Measurements from ENCODE around the gene DEAF1.
A peak's percentile ranks its signal among the peaks of the same experiment; 100 is the strongest.
"Not testable (repeated sequence)": the region's sequence is repeated elsewhere in the genome, so short reads cannot be mapped to it uniquely, and the experiment has no call there.

Gene DEAF1, protein sequence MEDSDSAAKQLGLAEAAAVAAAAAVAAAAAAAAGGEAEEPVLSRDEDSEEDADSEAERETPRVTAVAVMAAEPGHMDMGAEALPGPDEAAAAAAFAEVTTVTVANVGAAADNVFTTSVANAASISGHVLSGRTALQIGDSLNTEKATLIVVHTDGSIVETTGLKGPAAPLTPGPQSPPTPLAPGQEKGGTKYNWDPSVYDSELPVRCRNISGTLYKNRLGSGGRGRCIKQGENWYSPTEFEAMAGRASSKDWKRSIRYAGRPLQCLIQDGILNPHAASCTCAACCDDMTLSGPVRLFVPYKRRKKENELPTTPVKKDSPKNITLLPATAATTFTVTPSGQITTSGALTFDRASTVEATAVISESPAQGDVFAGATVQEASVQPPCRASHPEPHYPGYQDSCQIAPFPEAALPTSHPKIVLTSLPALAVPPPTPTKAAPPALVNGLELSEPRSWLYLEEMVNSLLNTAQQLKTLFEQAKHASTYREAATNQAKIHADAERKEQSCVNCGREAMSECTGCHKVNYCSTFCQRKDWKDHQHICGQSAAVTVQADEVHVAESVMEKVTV

DNA sequence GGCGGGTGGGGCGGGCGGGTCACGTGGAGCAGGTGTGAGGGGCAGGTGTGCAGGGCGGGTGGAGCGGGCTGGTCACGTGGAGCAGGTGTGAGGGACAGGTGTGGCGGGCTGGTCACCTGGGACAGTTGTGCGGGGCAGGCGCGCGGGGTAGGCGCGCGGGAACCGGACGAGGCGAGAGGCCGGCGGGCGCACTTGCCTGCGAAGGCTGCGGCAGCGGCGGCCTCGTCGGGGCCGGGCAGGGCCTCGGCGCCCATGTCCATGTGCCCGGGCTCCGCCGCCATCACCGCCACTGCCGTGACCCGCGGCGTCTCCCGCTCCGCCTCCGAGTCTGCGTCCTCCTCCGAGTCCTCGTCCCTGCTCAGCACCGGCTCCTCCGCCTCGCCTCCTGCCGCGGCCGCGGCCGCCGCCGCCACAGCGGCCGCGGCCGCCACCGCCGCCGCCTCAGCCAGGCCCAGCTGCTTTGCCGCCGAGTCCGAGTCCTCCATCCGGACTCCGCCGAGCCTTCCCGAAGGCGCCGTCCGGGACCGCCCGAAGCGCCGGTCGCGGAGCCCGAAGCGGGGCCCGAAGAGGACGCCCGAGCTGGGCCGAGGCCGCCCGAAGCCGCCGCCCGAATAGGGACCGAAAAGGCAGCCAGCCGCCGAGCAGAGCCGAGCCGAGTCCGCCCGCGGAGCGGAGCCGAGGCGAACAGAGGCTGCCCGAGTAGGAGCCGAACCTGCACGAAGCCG lies at the start of gene DEAF1:
Gene DEAF1, minus strand, starts transcription at position 660 of the 725 bp plus-strand sequence. Its CDS starts 175 bp downstream, at position 485.
- DNase-seq (ENCODE audit: low spot score) = peak; percentile 99

DNA sequence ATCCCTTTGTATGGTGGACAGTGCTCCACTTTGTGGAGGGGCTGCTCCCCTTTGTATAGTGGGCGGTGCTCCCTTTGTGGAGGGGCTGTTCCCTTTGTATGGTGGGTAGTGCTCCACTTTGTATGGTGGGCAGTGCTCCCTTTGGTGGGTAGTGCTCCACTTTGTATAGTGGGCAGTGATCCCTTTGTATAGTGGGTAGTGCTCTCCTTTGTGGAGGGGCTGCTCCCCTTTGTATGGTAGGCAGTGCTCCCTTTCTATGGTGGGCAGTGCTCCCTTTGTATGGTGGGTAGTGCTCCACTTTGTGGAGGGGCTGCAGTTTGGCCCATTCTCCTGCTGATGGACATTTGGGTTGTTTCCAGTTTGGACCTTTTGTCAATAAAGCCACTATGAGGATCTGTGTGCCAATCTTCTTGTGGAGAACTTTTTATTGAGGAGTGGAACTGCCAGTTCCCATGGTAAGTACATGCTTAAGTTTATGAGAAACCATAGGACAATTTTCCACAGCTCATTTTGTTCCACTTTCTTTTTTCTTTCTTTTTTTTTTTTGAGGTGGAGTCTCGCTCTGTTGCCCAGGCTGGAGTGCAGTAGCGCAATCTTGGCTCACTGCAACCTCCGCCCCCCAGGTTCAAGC lies 47.7 kb upstream of the DEAF1 start:
- no peak for DNase-seq (ENCODE audit: low spot score)

DNA sequence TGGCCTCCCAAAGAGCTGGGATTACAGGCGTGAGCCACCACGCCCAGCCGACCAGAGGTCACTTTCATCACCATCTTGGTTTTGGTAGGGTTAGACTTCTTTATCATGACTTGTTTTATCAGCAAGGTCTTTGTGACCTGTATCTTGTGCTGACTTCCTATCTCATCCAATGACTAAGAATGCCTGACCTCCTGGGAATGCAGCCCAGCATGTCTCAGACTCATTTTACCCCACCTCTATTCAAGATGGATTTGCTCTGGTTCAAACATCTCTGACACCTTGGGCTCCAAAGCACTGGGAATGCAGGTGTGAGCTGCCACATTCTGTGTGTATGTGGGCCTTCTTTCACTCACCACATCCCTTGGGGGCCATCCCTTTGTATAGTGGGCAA lies 47.1 kb upstream of the DEAF1 start:
- no peak for DNase-seq (ENCODE audit: low spot score)

DNA sequence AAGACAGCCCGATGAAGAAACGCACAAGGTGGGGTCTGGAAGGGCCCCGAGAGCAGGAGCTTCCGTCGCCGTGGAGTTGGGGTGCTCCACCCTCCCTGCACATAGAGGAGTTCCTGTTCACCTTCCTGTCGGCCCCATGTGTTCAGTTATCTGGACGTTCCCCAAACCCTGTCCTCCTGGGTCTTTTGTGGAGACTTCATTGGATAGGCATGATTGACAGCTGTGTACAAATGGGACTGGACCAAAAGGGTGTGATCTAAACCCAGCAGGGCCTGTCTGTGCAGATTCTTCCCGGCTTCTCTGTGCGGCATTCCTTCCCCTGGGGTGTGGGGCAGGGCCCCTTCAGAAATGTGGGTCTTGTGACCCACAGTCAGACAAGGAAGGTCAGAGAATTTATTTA lies 42.9 kb upstream of the DEAF1 start:
- DNase-seq (ENCODE audit: low spot score) = not testable (repeated sequence)

DNA sequence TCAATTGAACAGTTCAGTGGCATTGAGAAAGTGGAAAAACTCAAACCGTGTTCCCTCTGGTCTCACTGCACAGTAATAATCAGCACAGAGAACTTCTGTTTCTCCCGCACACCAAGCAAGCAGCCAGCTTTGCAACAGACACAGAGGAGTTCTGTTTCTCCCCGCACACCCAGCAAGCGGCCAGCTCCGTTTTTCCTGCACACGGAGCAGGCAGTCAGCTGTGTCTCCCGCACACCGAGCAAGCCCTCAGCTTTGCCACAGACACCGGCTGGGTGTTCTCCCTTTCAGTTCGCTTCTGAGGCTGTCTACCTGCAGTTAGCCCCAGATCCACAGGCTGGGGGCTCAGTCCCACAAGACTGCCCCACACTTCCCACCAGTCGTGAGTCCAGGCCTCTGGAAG lies 42.3 kb upstream of the DEAF1 start:
- DNase-seq (ENCODE audit: low spot score) = no peak

DNA sequence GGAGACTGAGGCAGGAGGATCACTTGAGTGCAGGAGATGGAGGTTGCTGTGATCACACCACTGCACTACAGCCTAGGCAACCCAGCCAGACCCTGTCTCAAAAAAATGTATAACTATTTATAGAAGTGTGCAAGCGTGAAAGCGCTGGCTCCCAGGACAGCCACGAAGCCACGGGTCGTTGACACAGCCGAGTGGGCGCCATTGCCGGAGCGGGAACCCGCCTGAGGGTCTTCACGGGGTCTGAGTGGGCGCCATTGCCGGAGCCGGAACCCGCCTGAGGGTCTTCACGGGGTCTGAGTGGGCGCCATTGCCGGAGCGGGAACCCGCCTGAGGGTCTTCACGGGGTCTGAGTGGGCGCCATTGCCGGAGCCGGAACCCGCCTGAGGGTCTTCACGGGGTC lies 39.5 kb upstream of the DEAF1 start:
- DNase-seq (ENCODE audit: low spot score) = not testable (repeated sequence)

DNA sequence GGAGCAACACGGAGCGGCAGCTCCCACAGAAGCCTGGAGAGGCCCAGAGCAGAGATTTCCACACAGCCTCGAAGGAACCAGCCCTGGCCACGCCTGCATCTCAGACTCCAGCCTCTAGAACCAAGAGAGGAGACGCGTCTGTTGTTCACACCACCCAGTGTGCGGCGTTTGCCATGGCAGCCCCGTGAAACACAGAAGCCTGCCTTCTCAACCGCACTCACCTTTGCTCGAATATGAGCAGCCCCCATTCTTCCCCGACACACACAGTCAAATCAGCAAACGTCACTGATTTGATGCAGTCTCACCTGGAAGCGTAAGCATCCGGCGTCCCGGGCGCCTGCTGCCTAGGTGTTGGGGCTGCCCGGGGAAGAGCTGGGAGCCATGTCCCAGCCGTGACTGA lies 38.0 kb upstream of the DEAF1 start:
- DNase-seq (ENCODE audit: low spot score) = no peak

DNA sequence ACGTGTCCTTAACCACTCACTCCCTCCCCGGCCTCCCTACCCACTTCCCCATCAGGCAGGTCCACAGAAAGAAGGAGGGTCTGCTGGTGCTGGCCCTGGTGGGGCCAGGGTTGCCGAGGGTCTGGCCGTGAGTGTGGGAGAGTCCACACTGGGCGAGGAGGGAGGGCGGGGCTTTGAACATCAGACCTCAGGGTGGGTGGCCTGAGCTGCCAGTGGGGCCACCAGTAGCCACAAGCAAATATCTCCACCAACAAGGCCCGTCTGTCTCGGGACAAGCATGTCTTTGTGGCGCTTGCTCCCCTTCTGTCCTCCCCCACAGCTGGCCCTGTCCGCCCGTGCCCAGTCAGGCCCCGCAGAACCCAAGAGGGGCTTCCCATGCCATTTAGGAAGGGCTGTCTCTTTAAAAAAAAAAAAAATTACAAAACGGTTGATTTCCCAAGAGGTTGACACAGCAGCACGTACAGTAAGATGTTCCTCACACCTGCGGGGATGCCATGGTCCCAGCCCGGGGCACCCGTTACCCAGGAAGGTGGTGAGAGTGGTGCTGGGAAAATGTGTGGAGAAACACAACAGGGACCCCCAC lies 34.6 kb upstream of the DEAF1 start:
- DNase-seq (ENCODE audit: low spot score) = no peak

DNA sequence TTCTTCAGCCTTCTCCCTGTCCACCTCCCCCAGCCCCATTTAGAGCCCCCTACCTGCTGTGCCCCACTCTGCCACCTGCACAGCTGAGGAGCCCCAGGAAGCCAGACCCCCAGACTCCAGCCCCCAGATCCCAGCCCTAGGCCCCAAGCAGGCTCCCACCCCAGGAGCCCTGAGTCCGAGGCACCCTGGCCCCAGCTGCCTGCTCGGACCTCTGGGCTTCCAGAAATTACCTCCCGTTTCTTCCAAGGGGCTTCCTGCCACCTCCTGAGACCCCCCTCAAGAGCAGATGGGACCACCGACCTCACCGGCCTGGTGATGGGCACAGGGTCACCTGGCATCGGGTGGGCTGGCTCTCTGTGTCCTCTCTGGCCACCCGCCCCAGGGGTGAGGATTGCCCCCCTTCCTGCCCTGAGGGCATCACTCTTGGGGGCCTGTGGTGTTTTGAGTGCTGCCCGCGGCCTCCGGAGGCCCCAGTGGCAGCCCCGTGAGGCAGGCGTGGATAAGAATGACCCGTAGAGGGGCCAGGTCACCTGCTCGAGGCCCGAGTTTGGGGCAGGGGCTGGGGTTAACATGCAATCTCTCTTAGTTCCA lies 34.0 kb upstream of the DEAF1 start:
- DNase-seq (ENCODE audit: low spot score) = no peak

DNA sequence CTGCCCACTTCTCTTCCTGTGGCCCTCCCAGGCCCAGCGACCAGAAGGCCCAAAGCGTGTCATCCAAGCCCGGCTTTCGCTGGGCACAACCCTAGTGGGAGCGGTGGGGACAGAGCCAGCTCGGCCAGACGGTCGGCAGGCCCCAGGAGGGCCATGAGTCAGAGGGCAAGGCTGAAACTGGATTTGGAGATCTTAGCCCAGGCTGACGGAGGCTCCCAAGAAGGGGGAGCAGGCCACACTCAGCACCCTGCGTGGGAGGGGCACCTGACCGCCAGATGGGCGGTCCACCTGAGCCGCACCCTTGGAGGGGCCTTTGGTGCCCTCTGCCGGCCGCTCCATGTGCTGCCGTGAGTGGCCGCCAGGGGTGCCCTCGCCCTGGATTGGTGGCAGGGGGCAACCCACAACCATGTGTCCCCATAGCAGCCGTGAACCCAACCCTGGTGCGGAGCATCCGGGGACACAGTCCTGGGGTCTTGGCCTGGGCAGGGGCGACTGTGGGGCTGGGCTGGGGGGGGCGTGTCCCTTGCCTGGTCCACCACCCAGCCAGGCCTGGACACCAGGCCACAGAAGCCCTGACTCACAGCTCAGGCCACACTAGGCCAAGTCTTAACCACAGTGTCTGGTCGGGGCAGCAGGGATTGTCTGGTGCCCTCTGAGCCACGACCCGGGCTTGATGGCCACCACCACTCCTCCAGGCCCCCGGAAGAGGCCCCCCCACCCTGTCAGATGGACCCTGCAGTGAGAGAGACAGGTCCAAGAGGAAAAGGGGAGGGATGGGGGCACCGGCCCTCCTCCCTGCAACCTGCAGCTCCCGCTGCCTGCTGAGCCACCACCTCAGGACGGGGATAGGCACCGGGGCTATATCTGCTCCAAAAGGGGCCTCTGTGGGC lies 33.1 kb upstream of the DEAF1 start:
- DNase-seq (ENCODE audit: low spot score) = no peak

DNA sequence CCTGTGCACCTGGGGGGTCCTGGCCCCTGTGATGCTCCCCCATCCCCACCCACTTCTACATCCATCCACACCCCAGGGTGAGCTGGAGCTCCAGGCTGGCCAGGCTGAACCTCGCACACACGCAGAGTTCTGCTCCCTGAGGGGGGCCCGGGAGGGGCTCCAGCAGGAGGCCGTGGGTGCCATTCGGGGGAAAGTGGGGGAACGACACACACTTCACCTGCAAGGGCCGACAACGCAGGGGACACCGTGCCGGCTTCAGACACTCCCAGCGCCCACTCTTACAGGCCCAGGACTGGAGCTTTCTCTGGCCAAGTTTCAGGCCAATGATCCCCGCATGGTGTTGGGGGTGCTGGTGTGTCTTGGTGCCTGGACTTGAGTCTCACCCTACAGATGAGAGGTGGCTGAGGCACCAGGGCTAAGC lies 32.3 kb upstream of the DEAF1 start:
- DNase-seq (ENCODE audit: low spot score) = no peak

DNA sequence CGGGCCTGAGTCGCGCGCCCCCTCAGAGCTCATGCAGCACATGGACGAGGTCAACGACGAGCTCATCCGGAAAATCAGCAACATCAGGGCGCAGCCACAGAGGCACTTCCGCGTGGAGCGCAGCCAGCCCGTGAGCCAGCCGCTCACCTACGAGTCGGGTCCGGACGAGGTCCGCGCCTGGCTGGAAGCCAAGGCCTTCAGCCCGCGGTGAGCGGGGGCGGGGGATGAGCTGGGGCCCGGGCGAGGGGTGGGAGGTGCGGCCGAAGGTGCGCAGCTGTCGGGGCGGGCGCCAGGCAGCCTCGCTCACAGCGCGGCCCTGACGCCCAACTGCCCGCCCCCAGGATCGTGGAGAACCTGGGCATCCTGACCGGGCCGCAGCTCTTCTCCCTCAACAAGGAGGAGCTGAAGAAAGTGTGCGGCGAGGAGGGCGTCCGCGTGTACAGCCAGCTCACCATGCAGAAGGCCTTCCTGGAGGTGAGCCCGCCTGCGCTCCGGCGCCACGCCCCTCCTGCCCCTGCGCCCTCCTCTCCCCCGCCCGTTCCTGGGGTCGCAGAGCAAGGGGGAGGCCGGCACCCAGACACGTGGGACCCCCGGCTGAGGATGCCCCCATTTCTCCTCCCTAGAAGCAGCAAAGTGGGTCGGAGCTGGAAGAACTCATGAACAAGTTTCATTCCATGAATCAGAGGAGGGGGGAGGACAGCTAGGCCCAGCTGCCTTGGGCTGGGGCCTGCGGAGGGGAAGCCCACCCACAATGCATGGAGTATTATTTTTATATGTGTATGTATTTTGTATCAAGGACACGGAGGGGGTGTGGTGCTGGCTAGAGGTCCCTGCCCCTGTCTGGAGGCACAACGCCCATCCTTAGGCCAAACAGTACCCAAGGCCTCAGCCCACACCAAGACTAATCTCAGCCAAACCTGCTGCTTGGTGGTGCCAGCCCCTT lies 31.5 kb upstream of the DEAF1 start:
- DNase-seq (ENCODE audit: low spot score) = no peak

DNA sequence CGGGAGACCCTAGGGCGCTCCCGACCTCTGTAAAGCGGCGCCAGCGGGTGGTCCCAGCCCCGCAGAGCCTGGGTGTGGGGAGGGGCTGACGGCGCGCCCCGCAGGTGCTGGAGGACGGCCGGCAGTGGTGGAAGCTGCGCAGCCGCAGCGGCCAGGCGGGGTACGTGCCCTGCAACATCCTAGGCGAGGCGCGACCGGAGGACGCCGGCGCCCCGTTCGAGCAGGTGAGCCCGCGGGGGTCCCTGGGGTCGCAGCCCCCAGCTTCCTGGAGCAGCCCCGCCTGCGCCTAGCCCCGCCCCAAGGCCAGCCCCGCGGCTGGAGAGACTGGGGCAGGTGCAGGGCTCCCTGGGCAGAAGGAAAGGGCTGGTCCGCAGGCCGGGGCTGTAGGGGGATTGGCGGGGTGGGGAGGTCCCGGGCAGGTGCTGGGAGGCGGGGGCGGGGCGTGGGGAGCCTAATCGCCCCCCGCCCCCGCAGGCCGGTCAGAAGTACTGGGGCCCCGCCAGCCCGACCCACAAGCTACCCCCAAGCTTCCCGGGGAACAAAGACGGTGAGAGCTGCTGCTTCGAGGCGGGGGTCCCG lies 30.7 kb upstream of the DEAF1 start:
- no peak for DNase-seq (ENCODE audit: low spot score)

DNA sequence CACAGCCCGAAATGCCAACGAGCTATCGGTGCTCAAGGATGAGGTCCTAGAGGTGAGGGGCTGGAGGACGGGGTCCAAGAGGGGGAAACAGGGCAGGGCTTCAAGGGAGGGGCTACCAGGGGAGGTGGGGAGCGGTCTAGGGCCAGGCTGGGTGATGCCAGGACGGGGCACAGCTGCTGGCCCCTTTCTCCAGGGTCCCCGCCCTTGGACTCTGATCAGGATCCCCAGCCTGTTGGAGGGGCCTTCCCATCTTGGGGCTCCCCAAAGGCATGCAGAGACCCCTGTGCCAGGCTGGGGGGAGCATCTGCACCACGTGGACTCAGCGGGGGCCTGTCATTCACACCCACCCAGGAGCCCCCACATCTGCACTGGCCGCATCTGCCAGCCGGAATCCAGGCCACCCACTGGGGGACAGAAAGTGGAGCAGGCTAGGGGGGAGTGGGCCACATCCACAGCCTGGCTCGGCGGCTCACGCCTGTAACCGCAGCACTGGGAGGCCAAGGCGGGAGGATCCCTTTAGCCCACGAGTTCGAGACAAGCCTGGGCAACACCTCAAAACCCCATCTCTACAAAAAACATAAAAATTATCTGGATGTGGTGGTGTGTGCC lies 29.9 kb upstream of the DEAF1 start:
- no peak for DNase-seq (ENCODE audit: low spot score)

DNA sequence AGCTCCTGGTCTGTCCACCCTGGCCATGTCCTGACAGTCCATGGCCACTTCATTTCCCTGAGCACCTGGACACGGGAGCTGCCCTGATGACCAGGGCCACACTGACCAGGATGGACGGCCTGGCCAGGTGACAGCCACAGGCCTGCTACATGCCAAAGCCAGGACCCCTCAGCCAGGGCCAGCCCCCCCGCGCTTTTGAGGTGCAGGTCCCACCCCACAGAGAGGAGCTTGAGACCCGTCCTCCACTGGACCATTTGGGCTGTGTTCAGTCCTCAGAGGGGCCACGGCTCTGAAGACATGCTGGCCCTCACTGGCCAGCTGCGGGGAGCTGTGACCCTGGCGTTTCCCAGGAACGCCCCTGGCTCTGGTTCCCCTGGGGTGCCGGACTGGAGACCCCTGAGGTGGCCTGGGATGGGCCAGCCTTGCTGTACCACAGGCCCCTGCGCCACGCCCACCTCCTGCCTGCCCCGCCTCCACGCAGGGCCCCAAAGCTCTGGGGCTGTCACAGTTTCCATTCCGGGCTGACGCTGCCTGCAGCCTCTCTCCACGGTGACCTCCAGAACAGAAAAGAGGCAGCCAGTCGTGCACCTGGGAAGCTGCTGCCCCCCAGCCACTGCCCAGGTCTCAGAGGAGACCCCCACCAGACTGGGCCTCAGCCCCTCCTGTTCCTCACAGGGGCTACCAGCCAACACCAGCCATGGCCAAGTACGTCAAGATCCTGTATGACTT lies 29.2 kb upstream of the DEAF1 start:
- no peak for DNase-seq (ENCODE audit: low spot score)

DNA sequence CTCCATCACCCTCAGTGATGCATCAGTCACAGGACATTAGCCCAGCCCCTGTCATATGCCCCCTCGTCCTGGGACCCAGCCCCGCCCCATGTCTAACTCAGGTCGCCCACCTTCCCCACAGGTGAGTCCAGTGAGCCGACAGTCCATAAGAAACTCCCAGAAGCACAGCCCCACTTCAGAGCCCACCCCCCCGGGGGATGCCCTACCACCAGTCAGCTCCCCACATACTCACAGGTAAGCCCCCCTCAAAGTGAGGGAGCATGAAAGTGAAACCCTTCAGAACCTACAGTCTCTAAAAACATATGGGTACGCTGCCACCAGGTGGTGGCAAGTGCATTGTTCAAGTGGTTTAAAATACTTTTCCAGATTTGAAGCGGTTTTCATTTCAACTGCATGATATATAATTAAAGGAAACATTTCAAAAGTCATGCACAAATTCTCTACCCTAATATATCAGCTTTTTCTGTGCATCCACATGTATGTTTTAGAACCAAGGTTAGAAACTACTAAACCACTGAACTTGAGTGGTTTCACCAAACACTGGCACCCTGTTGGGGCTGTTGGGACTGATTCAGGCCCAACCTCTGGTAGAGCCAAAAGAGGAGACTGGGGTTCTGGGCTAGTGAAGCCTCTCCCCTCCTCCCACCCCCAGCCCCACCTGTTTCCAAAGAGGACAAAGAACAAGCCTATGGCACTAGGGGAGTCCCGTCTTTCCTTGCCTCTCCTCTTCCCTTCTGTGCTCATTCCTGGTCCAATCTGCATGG lies 28.3 kb upstream of the DEAF1 start:
- peak; percentile 60 for DNase-seq (ENCODE audit: low spot score)

DNA sequence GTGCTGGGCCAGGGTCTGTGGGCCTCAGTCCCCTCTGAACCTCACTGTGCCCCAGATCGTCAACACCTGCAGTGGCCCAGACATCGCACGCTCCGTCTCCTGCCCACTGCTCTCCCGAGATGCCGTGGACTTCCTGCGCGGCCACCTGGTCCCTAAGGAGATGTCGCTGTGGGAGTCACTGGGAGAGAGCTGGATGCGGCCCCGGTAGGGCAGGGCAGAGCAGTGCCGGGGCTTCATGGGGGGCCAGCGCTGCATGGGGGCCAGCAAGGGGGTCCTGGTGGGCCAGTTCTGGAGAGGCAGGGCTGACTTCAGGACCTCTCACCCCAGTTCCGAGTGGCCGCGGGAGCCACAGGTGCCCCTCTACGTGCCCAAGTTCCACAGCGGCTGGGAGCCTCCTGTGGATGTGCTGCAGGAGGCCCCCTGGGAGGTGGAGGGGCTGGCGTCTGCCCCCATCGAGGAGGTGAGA lies 27.4 kb upstream of the DEAF1 start:
- no peak for DNase-seq (ENCODE audit: low spot score)
